ENCODE results near the gene SLC11A1.

- TF ChIP-seq EZH2 (IDR thresholded peaks at IDR 0.05; ENCODE audit: low read depth) = no peak
- TF ChIP-seq, protein P1, sequence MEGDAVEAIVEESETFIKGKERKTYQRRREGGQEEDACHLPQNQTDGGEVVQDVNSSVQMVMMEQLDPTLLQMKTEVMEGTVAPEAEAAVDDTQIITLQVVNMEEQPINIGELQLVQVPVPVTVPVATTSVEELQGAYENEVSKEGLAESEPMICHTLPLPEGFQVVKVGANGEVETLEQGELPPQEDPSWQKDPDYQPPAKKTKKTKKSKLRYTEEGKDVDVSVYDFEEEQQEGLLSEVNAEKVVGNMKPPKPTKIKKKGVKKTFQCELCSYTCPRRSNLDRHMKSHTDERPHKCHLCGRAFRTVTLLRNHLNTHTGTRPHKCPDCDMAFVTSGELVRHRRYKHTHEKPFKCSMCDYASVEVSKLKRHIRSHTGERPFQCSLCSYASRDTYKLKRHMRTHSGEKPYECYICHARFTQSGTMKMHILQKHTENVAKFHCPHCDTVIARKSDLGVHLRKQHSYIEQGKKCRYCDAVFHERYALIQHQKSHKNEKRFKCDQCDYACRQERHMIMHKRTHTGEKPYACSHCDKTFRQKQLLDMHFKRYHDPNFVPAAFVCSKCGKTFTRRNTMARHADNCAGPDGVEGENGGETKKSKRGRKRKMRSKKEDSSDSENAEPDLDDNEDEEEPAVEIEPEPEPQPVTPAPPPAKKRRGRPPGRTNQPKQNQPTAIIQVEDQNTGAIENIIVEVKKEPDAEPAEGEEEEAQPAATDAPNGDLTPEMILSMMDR (conservative IDR thresholded peaks at IDR 0.05) = no peak
Measured at GRCh38 chr2:218418321-218418716, 36.2 kb downstream of the SLC11A1 start.
